Nephron progenitor cell (in vitro differentiated cells): ENCODE data around the gene SCN3A.

Source experiments
- DNase-seq: peaks from one replicate; pipeline ENCODE4 v3.0.0; 2021
- H3K27ac Mint-ChIP-seq: 2 replicates; pipeline ENCODE4 v1.8.0; 2021; ENCODE audit warnings: mild to moderate bottlenecking, moderate library complexity, mixed read lengths
- H3K27me3 Mint-ChIP-seq: 2 replicates; pipeline ENCODE4 v1.8.0; 2021; ENCODE audit warnings: mild to moderate bottlenecking, low read depth, mixed read lengths; ENCODE audit not compliant: poor library complexity
- H3K36me3 Mint-ChIP-seq: 2 replicates; pipeline ENCODE4 v1.8.0; 2021; ENCODE audit warnings: low read depth, mixed read lengths
- H3K4me1 Mint-ChIP-seq: 2 replicates; pipeline ENCODE4 v1.8.0; 2021; ENCODE audit warnings: mixed read lengths
- H3K4me3 Mint-ChIP-seq: 2 replicates; pipeline ENCODE4 v1.8.0; 2021; ENCODE audit warnings: mild to moderate bottlenecking, moderate library complexity, mixed read lengths
- H3K9me3 Mint-ChIP-seq: 2 replicates; pipeline ENCODE4 v1.8.0; 2021; ENCODE audit warnings: mild to moderate bottlenecking, moderate library complexity, mixed read lengths
- CTCF ChIP-seq: fragments of 200-600 bp; sonication (generic); IDR thresholded peaks from 2 replicates; pipeline ENCODE4 v1.5.0; 2021; ENCODE audit warnings: antibody characterized with exemption

SCN3A gene

GRCh38 chr2:165240916-165241315 lies 37.1 kb upstream of the SCN3A start:
- TF ChIP-seq CTCF, result no peak
- H3K4me1 Mint-ChIP-seq, result peaks cover 7% of the 10 kb centered on the region
- no peak overlapping the region for H3K27ac Mint-ChIP-seq
- H3K9me3 Mint-ChIP-seq, result no peaks in the 10 kb centered on the region
- H3K4me3 Mint-ChIP-seq, result no peak overlapping the region
- DNase-seq, result no peak
- no peaks in the 10 kb centered on the region for H3K36me3 Mint-ChIP-seq
- peaks cover 25% of the 10 kb centered on the region for H3K27me3 Mint-ChIP-seq

- H3K4me1 Mint-ChIP-seq, result peaks cover under 1% of the 10 kb centered on the region
These were observed 36.1 kb upstream of the SCN3A start for GRCh38 chr2:165239856-165240515.

GRCh38 chr2:165239230-165239629 lies 35.4 kb upstream of the SCN3A start, which contains the start of gene SCN2A:
Gene SCN2A (plus strand): TSS chr2:165239414. CDS start chr2:165295824, 56,410 bp downstream.
- H3K36me3 Mint-ChIP-seq, result no peaks in the 10 kb centered on the region
- H3K27me3 Mint-ChIP-seq, result peaks cover 28% of the 10 kb centered on the region
- no peak within 1 kb of the TSS for H3K4me3 Mint-ChIP-seq
- peak; percentile 80 for TF ChIP-seq CTCF
- H3K9me3 Mint-ChIP-seq, result no peaks in the 10 kb centered on the region
- no peaks in the 10 kb centered on the region for H3K4me1 Mint-ChIP-seq
- peak; percentile 12 for DNase-seq
- H3K27ac Mint-ChIP-seq, result no peak within 1 kb of the TSS

More at GRCh38 chr2:165239856-165240515, 36.1 kb upstream of the SCN3A start:
- no peak overlapping the region for H3K27ac Mint-ChIP-seq
- TF ChIP-seq CTCF, result no peak
- peaks cover 29% of the 10 kb centered on the region for H3K27me3 Mint-ChIP-seq
- H3K36me3 Mint-ChIP-seq, result no peaks in the 10 kb centered on the region
- H3K4me3 Mint-ChIP-seq, result no peak overlapping the region
- no peaks in the 10 kb centered on the region for H3K9me3 Mint-ChIP-seq
- no peak for DNase-seq

- no peak for TF ChIP-seq CTCF
- no peaks in the 10 kb centered on the region for H3K9me3 Mint-ChIP-seq
- H3K27ac Mint-ChIP-seq, result no peak overlapping the region
- H3K36me3 Mint-ChIP-seq, result no peaks in the 10 kb centered on the region
- H3K4me3 Mint-ChIP-seq, result no peak overlapping the region
- DNase-seq, result peak; percentile 48
- H3K27me3 Mint-ChIP-seq, result peaks cover 32% of the 10 kb centered on the region
- no peaks in the 10 kb centered on the region for H3K4me1 Mint-ChIP-seq
These were observed 34.4 kb upstream of the SCN3A start for GRCh38 chr2:165238295-165238694.

- no peaks in the 10 kb centered on the region for H3K36me3 Mint-ChIP-seq
- H3K27ac Mint-ChIP-seq, result no peak overlapping the region
- no peak overlapping the region for H3K4me3 Mint-ChIP-seq
- no peaks in the 10 kb centered on the region for H3K9me3 Mint-ChIP-seq
- DNase-seq, result no peak
- TF ChIP-seq CTCF, result no peak
- H3K4me1 Mint-ChIP-seq, result no peaks in the 10 kb centered on the region
- peaks cover 24% of the 10 kb centered on the region for H3K27me3 Mint-ChIP-seq
These were observed 33.2 kb upstream of the SCN3A start for GRCh38 chr2:165237056-165237455.

GRCh38 chr2:165227571-165227970 lies 23.7 kb upstream of the SCN3A start:
- no peak for DNase-seq
- Mint-ChIP-seq H3K36me3 (no peaks in the 10 kb centered on the region), H3K4me1 (no peaks in the 10 kb centered on the region), H3K4me3 (no peak overlapping the region), H3K27ac (no peak overlapping the region), H3K27me3 (peaks cover 16% of the 10 kb centered on the region), H3K9me3 (no peaks in the 10 kb centered on the region)
- TF ChIP-seq CTCF, result no peak
